Neural cell (in vitro differentiated cells): Measurements from ENCODE around the gene TMEM184C.

Experiments used
- CTCF ChIP-seq: fragments of 450-650 bp; IDR thresholded peaks from 2 replicates; pipeline ENCODE4 v1.5.1; 2014; ENCODE audit warnings: antibody characterized with exemption, mild to moderate bottlenecking, moderate library complexity; ENCODE audit not compliant: poor library complexity, severe bottlenecking
- MXI1 ChIP-seq: fragments of 450-650 bp; conservative IDR thresholded peaks from 2 replicates; pipeline ENCODE4 v1.6.1; 2014; ENCODE audit warnings: antibody characterized with exemption, mild to moderate bottlenecking; ENCODE audit not compliant: poor library complexity, severe bottlenecking
- POLR2AphosphoS5 ChIP-seq: IDR thresholded peaks from 2 replicates; pipeline ENCODE4 v1.6.1; 2012
- RAD21 ChIP-seq: fragments of 450-650 bp; conservative IDR thresholded peaks from 2 replicates; pipeline ENCODE4 v1.6.1; 2014; ENCODE audit warnings: antibody characterized with exemption, mild to moderate bottlenecking, moderate library complexity
- REST ChIP-seq: IDR thresholded peaks from 2 replicates; pipeline ENCODE4 v1.6.1; 2012; ENCODE audit warnings: borderline replicate concordance
- TAF1 ChIP-seq: IDR thresholded peaks from 2 replicates; pipeline ENCODE4 v1.6.1; 2012; ENCODE audit warnings: low read depth

- TF ChIP-seq CTCF, result no peak
- no peak for TF ChIP-seq MXI1
- TF ChIP-seq RAD21, result no peak
- no peak for TF ChIP-seq TAF1
- TF ChIP-seq POLR2AphosphoS5, result no peak
- no peak for TF ChIP-seq REST
These were observed 56.9 kb downstream of the TMEM184C start for GRCh38 chr4:147674073-147674472.
